ENCODE results near the gene PTPRN2.

PTPRN2 gene

DNA sequence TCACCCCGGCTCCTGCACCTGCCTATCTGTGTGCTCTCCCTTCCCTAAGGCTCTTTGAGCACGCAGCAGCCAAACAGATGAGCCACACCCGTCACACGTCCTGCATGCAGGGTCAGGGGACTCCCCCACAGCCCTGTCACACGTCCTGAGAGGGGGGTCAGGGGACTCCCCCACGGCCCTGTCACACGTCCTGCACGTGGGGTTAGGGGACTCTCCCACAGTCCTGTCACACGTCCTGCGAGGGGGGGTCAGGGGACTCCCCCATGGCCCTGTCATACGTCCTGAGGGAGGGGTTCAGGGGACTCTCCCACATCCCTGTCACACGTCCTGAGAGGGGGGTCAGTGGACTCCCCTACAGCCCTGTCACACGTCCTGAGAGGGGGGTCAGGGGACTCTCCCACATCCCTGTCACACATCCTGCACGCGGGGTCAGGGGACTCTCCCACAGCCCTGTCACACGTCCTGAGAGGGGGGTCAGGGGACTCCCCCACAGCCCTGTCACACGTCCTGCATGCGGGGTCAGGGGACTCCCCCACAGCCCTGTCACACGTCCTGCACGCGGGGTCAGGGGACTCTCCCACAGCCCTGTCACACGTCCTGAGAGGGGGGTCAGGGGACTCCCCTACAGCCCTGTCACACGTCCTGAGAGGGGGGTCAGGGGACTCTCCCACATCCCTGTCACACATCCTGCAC, 211.3 kb downstream of the PTPRN2 start:
- peak; percentile 26 for DNase-seq

DNA sequence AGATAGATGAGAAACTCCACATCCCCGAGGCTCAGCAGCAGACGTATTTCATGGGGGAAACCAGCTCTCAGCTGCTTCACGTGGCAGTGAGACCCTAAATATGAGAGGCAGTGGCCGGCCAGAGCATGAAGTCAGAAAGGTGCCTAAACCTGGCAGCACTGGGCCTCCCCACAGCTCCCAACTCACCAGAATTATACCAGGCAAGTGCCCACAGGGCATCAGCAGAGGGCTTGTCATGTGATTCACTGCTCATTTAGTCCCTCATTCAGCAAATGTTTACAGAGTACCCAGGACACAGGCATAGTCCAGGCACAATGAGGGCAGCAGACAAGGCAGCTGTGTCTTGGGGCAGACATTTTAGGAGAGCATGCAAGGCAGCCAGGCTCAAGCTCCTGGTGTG, 212.6 kb downstream of the PTPRN2 start:
- DNase-seq: no peak

DNA sequence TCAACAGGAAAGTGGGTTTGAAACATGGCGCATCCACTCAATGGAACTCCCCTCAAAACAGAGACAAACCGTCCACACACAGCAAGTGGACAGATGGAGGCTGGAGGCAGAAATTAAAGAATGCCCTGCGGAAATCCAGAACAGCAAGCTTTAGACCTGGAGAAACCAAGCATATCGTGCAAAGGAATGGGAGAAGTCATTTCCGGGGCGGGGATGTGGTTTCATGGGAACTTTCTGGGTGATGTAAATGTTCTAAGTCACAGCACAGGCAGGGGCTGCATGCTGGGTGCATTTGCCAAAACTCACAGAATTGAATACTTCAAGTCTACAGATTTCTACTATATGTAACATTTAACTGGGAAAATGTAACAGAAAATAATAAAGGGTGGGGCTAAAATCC, 213.0 kb downstream of the PTPRN2 start:
- no peak for DNase-seq

DNA sequence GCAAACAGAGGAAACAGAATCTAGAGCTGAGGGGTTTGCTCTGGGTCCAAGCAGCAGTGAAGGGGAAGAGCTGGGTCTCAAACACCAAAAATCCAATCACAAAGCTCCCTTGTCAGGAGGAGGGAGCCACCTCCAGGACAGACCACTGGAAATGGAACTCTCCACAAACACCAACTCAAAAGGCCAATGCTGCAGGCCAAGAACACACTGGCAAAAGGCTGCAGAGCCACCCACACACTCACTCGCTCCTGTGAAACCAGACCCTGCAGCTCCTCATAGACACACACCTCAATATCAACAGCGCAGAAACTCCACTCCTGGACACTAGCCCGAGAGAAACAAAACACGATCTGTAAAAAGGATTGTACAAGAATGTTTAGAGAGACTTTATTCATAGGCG, 213.5 kb downstream of the PTPRN2 start:
- DNase-seq: no peak

- DNase-seq: no peak
Observed at GRCh38 chr7:158373476-158374133, 214.0 kb downstream of the PTPRN2 start.

DNA sequence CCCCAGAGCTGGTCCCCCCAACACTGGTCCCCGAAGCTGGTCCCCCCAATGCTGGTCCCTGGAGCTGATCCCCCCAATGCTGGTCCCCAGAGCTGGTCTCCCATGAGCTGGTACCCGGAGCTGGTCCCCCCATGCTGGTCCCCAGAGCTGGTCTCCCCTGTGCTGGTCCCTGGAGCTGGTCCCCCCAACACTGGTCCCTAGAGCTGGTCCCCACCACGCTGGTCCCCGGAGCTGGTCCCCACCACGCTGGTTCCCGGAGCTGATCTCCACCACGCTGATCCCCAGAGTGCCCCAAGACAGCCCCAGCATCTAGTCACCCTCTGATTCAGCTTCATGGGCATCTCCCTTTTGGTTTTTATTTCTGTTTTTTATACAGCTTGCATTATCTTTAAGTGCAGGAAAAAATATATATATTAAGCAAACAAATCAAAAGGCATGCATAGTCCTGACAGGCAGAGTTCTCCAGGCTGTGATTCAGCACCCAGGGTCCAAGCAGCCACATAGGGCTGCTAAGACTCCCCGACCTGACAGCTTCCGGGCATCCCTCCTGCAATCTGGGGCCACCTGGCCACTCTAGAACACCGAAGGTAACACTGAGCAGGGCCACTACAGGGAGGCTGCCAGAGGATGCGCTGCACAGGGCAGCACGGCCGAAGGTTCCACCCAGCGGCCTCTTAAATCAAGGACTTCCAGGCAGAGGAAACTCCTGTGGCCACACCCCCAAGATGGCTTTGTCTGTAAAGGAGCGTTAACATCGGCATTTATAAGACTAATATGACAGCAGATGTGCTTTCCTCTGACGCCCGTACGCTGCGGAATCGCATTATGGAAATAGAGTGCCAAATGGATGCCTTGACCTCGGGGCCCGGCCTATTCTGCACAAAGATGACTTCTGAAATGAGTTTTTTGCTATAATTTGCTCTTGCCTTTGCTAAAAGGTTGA, 215.0 kb downstream of the PTPRN2 start:
- no peak for DNase-seq

- no peak for DNase-seq
Observed at GRCh38 chr7:158371856-158372255, 215.8 kb downstream of the PTPRN2 start.

DNA sequence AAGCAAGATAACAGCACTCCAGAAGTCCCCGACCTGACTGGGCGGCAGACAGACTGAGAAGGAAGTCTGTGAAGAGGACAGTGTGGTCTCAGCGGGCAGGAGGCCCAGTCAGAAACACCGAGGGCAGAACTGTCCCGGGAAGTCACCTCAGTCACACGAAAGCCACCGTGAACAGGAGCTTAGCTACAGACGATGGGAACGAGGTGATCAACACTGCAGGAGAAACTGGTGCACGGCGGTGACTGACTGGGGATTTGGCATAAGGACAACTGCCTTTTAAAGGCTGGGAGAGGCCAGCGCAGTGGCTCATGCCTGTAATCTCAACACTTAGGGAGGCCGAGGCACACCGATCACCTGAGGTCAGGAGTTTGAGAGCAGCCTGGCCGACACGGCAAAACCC, 217.8 kb downstream of the PTPRN2 start:
- no peak for DNase-seq

DNA sequence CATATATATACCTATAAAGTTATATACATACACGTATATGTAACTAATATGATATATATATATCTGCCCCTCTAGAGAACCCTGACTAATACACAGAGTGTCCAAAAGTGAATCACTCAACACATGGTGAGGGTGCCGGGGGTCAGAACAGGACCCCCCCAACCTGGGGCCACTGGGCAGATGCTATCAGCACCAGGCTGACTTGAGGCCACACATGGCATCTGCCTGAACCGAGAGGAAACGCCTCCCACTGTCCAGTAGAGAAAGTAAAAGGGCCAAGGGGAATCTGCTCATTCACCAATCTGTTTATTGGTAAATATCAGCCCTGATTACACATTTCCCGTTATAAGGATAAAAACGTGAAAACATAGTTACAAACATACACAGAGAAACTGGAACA, 218.3 kb downstream of the PTPRN2 start:
- no peak for DNase-seq

- DNase-seq: no peak
Observed at GRCh38 chr7:158368449-158368848, 219.2 kb downstream of the PTPRN2 start.

- DNase-seq: no peak
Observed at GRCh38 chr7:158367634-158367982, 220.0 kb downstream of the PTPRN2 start.

GRCh38 chr7:158366916-158367633, 220.5 kb downstream of the PTPRN2 start:
- no peak for DNase-seq

GRCh38 chr7:158366346-158366745, 221.3 kb downstream of the PTPRN2 start:
- no peak for DNase-seq

- DNase-seq: no peak
Observed at GRCh38 chr7:158365267-158365666, 222.4 kb downstream of the PTPRN2 start.

DNA sequence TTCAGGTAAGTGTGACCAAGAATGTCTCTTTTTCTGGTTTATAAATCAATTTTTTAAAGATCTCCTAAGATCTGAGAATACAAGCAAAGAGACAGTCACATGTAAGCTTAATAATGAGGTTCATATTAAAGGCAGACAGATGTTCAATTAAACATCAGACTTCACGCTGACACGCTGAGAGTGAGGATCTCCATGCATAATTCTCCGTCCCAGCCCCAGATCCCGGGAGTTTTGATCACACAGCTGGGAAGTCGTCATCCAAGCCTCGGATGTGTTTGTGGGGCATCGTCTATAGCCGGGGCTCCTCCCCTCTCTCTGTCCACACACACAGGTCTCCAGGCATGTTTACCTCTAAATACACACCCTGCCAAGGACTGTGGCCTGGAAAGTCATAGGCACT, 223.2 kb downstream of the PTPRN2 start:
- DNase-seq: no peak

DNA sequence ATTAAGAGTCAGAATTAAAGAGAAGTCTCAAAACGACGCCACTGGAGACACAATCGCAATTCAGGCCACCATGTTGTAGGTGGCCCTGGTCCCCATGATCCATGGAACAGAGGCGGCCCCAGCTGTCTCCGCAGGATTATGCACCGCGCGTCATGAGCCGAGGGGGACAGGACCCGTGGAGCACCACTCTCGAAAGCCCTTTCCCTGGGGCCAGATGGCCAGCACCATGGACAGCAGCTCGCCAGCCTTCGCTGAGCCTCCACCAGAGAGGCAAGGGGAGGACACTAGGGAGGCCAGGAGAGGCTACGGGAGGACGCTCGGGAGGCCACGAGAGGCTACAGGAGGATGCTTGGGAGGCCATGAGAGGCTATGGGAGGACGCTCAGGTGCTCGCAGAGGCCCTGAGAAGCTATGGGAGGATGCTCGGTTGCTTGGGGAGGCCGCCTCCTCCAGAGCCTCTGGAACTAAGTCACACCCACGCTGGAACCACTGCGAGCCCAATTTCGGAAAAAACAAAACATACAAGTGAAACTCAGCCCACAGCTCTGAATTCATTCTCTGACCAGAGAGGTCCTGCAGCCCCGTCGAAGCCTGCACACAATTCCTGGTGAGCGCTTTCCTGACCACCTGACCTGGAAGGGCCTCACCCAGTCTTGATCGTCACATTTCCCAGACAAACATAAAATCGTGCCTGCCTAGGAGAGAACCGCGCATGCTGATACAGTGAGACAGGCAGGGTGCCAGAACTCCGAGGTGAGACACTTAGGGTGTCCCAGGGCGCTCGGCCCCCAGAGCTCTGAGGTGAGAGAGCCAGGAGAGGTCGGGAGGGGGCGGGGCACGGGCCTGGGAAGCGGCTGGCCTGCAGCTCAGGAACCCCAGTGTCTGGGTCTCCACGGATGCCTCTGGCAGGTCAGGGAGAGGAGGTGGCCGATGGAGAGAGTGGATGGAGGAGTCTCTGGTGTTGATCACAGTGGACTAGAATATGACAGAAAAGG, 224.4 kb downstream of the PTPRN2 start:
- no peak for DNase-seq

DNA sequence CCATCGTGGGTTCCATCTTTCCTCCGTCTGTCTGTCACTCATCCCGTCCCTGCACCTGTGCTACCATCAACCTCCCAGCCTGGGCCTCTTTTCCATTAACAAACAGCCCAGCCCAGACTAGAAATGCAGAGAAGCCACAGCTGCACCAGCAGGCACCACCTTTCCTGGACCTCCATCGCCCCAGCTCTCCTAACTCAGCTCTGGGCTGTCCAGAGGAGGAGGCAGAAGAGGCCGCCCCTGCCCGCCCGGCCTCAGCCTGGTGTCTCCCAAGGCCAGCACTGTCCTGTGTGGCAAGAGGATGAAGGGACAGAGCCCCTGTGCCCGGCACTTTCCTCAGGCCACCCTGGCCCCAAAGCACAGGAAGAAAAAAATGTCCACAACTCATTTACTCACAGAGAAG, 225.6 kb downstream of the PTPRN2 start:
- DNase-seq: no peak

DNA sequence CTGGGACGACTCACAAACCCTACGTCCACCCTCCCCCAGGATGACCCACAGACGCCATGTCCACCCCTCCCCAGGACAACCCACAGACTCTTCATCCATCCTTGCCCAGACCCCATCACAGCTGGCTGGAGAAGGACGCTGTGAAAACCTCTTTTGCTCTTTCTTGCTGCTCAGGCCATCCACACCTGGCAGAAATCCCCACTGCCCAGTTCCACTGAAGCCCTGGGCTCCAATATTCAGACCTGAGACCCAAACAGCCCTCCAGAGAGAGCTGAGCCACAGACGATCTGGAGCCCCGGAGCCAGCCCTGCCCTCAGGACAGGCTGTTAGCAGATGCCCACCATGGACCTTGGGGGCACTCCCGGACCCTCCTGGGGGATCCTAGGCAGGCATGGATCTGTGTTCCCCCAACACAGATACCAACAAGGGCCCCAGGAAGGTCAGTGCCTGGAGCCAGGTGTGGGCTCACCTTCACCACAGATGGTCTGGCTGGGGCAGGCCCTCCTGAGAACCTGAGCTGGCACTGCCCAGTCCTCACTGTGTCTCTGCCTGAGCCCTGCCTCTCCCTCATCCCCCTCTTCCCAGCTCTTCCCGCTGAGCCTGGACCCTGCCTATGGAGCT, 226.2 kb downstream of the PTPRN2 start:
- no peak for DNase-seq

DNA sequence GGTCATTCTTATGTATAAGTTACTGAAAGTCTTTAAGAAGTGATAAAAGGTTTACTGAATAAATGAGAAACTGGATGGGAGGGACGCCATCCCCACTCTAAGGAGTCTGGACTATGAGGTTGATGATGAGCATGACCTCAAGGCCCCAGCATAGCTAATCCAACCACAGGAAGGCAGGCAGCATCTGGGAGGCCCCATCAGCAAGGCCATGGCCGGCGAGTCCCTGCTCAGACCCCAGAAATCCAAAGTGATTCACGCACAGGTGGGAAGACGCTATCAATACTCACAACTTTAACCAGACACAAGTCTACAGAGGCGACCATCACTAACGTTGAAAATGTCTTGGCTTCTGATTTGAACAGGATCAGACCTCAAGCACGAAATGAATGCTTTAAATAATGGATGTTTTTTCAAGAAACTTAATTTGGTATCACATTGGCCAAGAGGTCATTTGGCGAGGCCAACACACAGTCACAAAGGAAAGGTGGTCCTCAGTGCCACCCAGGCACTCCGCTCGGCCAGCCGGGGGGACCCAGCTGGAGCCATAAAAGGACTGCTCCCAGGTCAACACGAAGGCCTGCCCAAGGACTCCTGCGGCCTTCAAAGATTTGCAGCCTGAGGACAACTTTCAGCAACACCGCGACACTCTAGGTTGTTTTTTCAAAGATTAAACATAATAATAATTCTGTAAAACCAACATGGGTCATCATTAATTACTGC, 228.5 kb downstream of the PTPRN2 start:
- DNase-seq: no peak
